IMR-90 (cell line): ENCODE data around the gene ZBTB4. TPM values are rescaled to one million over a fixed set of nuclear protein-coding genes. Genes with fewer than 3 reads are reported as not detected.

Source experiments
- ATAC-seq: fragments of 200-7000 bp; cut with Tn5 transposase; 2 replicates; pipeline ENCODE4 v1.9.1; 2020; ENCODE audit warnings: low read depth, mild to moderate bottlenecking, moderate library complexity
- BruUV-seq: library from RNA; stranded (reverse); fragments of 400-500 nt; replicated peaks from 2 replicates; lab custom pipeline; 2021; lab: Mats Ljungman, UMichigan
- CTCF ChIA-PET: fragments of 300-600 bp; formaldehyde crosslinking; extraction: SDS; loops from one replicate; lab custom pipeline; 2021; ENCODE audit warnings: antibody characterized with exemption; lab: Yijun Ruan, JAX
- POLR2A ChIA-PET: fragments of 300-600 bp; sonication (Branson Sonifier 250); formaldehyde crosslinking; loops from one replicate; lab custom pipeline; 2022; ENCODE audit warnings: antibody characterized with exemption; ENCODE audit not compliant: unreplicated experiment; lab: Charles Lee
- DNase-seq: peaks from one replicate; pipeline ENCODE4 v3.0.0; 2013
- H2AFZ ChIP-seq: replicated peaks from 2 replicates; pipeline ENCODE3; 2013; ENCODE audit warnings: low read length, mild to moderate bottlenecking; ENCODE audit not compliant: poor library complexity
- H2AK5ac ChIP-seq: 2 replicates; pipeline ENCODE4 v1.6.1; 2013; ENCODE audit warnings: low read depth, low read length, inconsistent platforms
- H2AK9ac ChIP-seq: replicated peaks from 2 replicates; pipeline ENCODE3; 2013; ENCODE audit warnings: mild to moderate bottlenecking, low read depth, low read length, moderate library complexity; ENCODE audit not compliant: poor library complexity
- H2BK120ac ChIP-seq: 2 replicates; pipeline ENCODE4 v1.6.1; 2013; ENCODE audit warnings: low read depth, low read length, inconsistent platforms
- H2BK15ac ChIP-seq: 3 replicates; pipeline ENCODE4 v1.6.1; 2013; ENCODE audit warnings: low read depth, low read length, inconsistent platforms
- H2BK20ac ChIP-seq: 2 replicates; pipeline ENCODE4 v1.6.1; 2013; ENCODE audit warnings: low read depth, mild to moderate bottlenecking, inconsistent platforms, low read length, moderate library complexity
- H2BK5ac ChIP-seq: 2 replicates; pipeline ENCODE4 v1.6.1; 2013; ENCODE audit warnings: mild to moderate bottlenecking, low read depth, low read length, inconsistent platforms; ENCODE audit not compliant: poor library complexity, severe bottlenecking
- H3K14ac ChIP-seq: replicated peaks from 2 replicates; pipeline ENCODE4 v1.6.1; 2013; ENCODE audit warnings: low read depth, low read length, inconsistent platforms
- H3K18ac ChIP-seq: 2 replicates; pipeline ENCODE4 v1.6.1; 2013; ENCODE audit warnings: low read depth, low read length, control low read depth
- H3K23ac ChIP-seq: 2 replicates; pipeline ENCODE4 v1.6.1; 2013; ENCODE audit warnings: low read depth, low read length, inconsistent platforms
- H3K27ac ChIP-seq: 2 replicates; pipeline ENCODE4 v1.5.1; 2013; ENCODE audit warnings: mild to moderate bottlenecking, control low read depth, low read length; ENCODE audit not compliant: insufficient read depth
- H3K27me3 ChIP-seq: 2 replicates; pipeline ENCODE4 v1.6.1; 2013; ENCODE audit warnings: low read length; ENCODE audit not compliant: control insufficient read depth, insufficient read depth
- H3K36me3 ChIP-seq: 2 replicates; pipeline ENCODE4 v1.6.1; 2013; ENCODE audit warnings: low read length, mixed read lengths; ENCODE audit not compliant: control insufficient read depth, insufficient read depth
- H3K4ac ChIP-seq: 2 replicates; pipeline ENCODE4 v1.6.1; 2013; ENCODE audit warnings: low read depth, low read length, inconsistent platforms
- H3K4me1 ChIP-seq: 2 replicates; pipeline ENCODE4 v1.6.1; 2013; ENCODE audit warnings: low read length, mixed read lengths; ENCODE audit not compliant: control insufficient read depth, insufficient read depth
- H3K4me2 ChIP-seq: 2 replicates; pipeline ENCODE4 v1.6.1; 2013; ENCODE audit warnings: low read depth, mild to moderate bottlenecking, control low read depth, low read length, moderate library complexity
- H3K4me3 ChIP-seq: 2 replicates; pipeline ENCODE4 v1.5.1; 2013; ENCODE audit warnings: low read depth, mild to moderate bottlenecking, control low read depth, low read length, moderate library complexity; ENCODE audit not compliant: insufficient read depth
- H3K56ac ChIP-seq: 2 replicates; pipeline ENCODE4 v1.6.1; 2013; ENCODE audit warnings: low read length, inconsistent platforms; ENCODE audit not compliant: insufficient read depth; ENCODE audit errors: extremely low read depth
- H3K79me1 ChIP-seq, 2 experiments: 2 replicates each; pipeline ENCODE4 v1.6.1; 2013; ENCODE audit warnings: low read length in 2 of 2, inconsistent platforms in 1 of 2, low read depth in 1 of 2
- H3K9ac ChIP-seq: 2 replicates; pipeline ENCODE4 v1.6.1; 2013; ENCODE audit warnings: low read depth, low read length, control low read depth
- H3K9me1 ChIP-seq: 2 replicates; pipeline ENCODE4 v1.6.1; 2013; ENCODE audit warnings: low read length, inconsistent platforms; ENCODE audit not compliant: insufficient read depth
- H3K9me3 ChIP-seq: 2 replicates; pipeline ENCODE4 v1.6.1; 2013; ENCODE audit warnings: low read length; ENCODE audit not compliant: control insufficient read depth, insufficient read depth
- H4K20me1 ChIP-seq: 2 replicates; pipeline ENCODE4 v1.6.1; 2013; ENCODE audit warnings: low read length, inconsistent platforms; ENCODE audit not compliant: insufficient read depth
- H4K5ac ChIP-seq: 2 replicates; pipeline ENCODE4 v1.6.1; 2013; ENCODE audit warnings: mild to moderate bottlenecking, low read depth, low read length, control low read depth
- H4K8ac ChIP-seq, 2 experiments: 2 replicates each; pipeline ENCODE4 v1.6.1; 2013; ENCODE audit warnings: low read depth in 2 of 2, low read length in 2 of 2, control low read depth in 1 of 2, inconsistent platforms in 1 of 2
- H4K91ac ChIP-seq: 2 replicates; pipeline ENCODE4 v1.6.1; 2013; ENCODE audit warnings: low read depth, low read length, inconsistent platforms; ENCODE audit not compliant: insufficient read depth
- BHLHE40 ChIP-seq: fragments of 150-350 bp; IDR thresholded peaks from 2 replicates; pipeline ENCODE4 v1.6.1; 2016; ENCODE audit warnings: mild to moderate bottlenecking, low read depth, low read length
- CHD1 ChIP-seq: IDR thresholded peaks from 2 replicates; pipeline ENCODE4 v1.6.1; 2012; ENCODE audit warnings: low read depth, low read length, improper control_type of control experiment
- FOS ChIP-seq: fragments of 150-350 bp; IDR thresholded peaks from 2 replicates; pipeline ENCODE4 v1.6.1; 2016; ENCODE audit warnings: low read depth, low read length
- MAFK ChIP-seq: IDR thresholded peaks from 2 replicates; pipeline ENCODE4 v1.6.1; 2012; ENCODE audit warnings: low read depth, low read length, improper control_type of control experiment
- MAZ ChIP-seq: IDR thresholded peaks from 2 replicates; pipeline ENCODE4 v1.6.1; 2012; ENCODE audit warnings: low read depth, mild to moderate bottlenecking, low read length, improper control_type of control experiment, moderate library complexity, borderline replicate concordance
- NFE2L2 ChIP-seq: fragments of 150-350 bp; IDR thresholded peaks from 2 replicates; pipeline ENCODE4 v1.6.1; 2016; ENCODE audit warnings: low read depth, mild to moderate bottlenecking, low read length
- POLR2A ChIP-seq: IDR thresholded peaks from 2 replicates; pipeline ENCODE4 v1.6.1; 2012; ENCODE audit warnings: mild to moderate bottlenecking, low read depth, low read length
- RCOR1 ChIP-seq: IDR thresholded peaks from 2 replicates; pipeline ENCODE4 v1.6.1; 2012; ENCODE audit warnings: mild to moderate bottlenecking, low read length, improper control_type of control experiment; ENCODE audit not compliant: insufficient replicate concordance
- RFX5 ChIP-seq: IDR thresholded peaks from 2 replicates; pipeline ENCODE4 v1.8.0; 2012; ENCODE audit warnings: low read depth, mild to moderate bottlenecking, low read length, moderate library complexity
- USF2 ChIP-seq: fragments of 150-350 bp; IDR thresholded peaks from 2 replicates; pipeline ENCODE4 v1.6.1; 2017; ENCODE audit warnings: mild to moderate bottlenecking, antibody characterized with exemption, low read length, low read depth
- WGBS, 2 experiments: methylation state at CpG; one replicate each; pipeline versions ENCODE4 v1.1.5 to v1.1.7; 2013; ENCODE audit warnings: missing lambda C conversion rate in 2 of 2; ENCODE audit not compliant: insufficient read length in 1 of 2; ENCODE audit errors: extremely low coverage in 2 of 2; 5-methylcytosine and 5-hydroxymethylcytosine counted together
- dilution Hi-C: fragments of 300-500 bp; cut with HindIII; formaldehyde crosslinking; loops from one replicate; pipeline ENCODE4 v1.14.3; 2018; ENCODE audit warnings: low sequenced_read_pairs; ENCODE audit not compliant: unreplicated experiment
- in situ Hi-C: fragments of 300-500 bp; cut with MboI; formaldehyde crosslinking; loops from 3 replicates; pipeline ENCODE4 v1.14.3; 2019; ENCODE audit warnings: low sequenced_read_pairs, inconsistent platforms, mixed read lengths
- intact Hi-C: fragments of 100-400 bp; cut with micrococcal nuclease; formaldehyde crosslinking; loops from 2 replicates; pipeline ENCODE4 v1.10.0; 2022
- polyA plus RNA-seq, 3 experiments: library from polyadenylated mRNA; depleted of rRNA; stranded (reverse); fragments of >200 nt; gene quantifications; 2 replicates each; pipeline ENCODE4 v1.2.3, GENCODE V29; 2012; ENCODE audit warnings: low replicate concordance in 1 of 3
- total RNA-seq: library from RNA; depleted of rRNA; stranded (reverse); fragments of >200 nt; gene quantifications from 2 replicates; pipeline ENCODE4 v1.2.3, GENCODE V29; 2012
- TF ChIP-seq, protein P1 (sequence below): fragments of 150-350 bp; IDR thresholded peaks from 2 replicates; pipeline ENCODE4 v1.6.1; 2016; ENCODE audit warnings: low read depth, mild to moderate bottlenecking, low read length, moderate library complexity, borderline replicate concordance

Gene ZBTB4
- total and polyA plus RNA-seq, 2 of the 4 experiments (the other 2 are of a cell fraction): 6.3 to 20.3 TPM

DNA sequence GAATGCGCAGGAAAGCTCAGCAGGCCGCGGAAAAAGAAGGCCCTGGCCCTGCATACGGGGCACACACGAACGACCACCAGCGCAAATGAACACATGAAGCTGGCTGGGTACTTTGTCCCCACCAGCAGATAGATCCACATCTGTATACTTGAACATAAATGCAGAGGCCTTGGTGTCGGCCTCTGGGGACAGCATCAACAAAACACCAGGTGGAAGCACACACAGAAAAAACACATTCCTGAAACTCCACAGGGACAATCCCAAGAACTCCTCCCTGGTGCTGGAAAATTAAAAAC lies 606 bp upstream of the ZBTB4 start:
- H2BK15ac ChIP-seq: peak overlapping the region; percentile 18; the same call in 2 of the 3 replicates
- peak overlapping the region; percentile 79 for H3K14ac ChIP-seq
- peaks cover 19% of the 10 kb centered on the region for H3K9me1 ChIP-seq
- intact Hi-C loops: loop anchor here (5.0 kb wide), 1 partner anchor 207 kb away; the partner anchor contains the start of genes TP53 and WRAP53
- H3K4ac ChIP-seq: peak overlapping the region; percentile 97
- no peak for DNase-seq
- peaks cover 42% of the 10 kb centered on the region for H4K20me1 ChIP-seq
- BruUV-seq: no TSS peak
- H3K36me3 ChIP-seq: peaks cover 4% of the 10 kb centered on the region; the same call in 1 of the 2 replicates
- peak overlapping the region; percentile 77 for H3K4me2 ChIP-seq
- 20% methylated on average over 2 of the region's 8 CpGs; no CpG with 5 or more reads in 1 of the 2 experiments for WGBS, 2 experiments
- peak overlapping the region; percentile 63 for H4K5ac ChIP-seq
- ATAC-seq: no peak
- H3K4me3 ChIP-seq: peak overlapping the region; percentile 71
- H3K18ac ChIP-seq: peak overlapping the region; percentile 77; the same call in 1 of the 2 replicates
- no peaks in the 10 kb centered on the region for H3K9me3 ChIP-seq
- H4K91ac ChIP-seq: peak overlapping the region; percentile 91
- peak overlapping the region; percentile 83 for H3K23ac ChIP-seq
- H4K8ac ChIP-seq: peak overlapping the region; percentile 60 to 97
- peaks cover 5 to 66% of the 10 kb centered on the region in 2 experiments; a peak in 3 of 4 replicates for H3K79me1 ChIP-seq
- H3K56ac ChIP-seq: peak overlapping the region; percentile 85; the same call in 1 of the 2 replicates
- peak overlapping the region; percentile 61 for H2BK120ac ChIP-seq
- H2BK5ac ChIP-seq: peak overlapping the region; percentile 90
- H3K9ac ChIP-seq: peak overlapping the region; percentile 83
- H2BK20ac ChIP-seq: peak overlapping the region; percentile 6; the same call in 1 of the 2 replicates
- POLR2A ChIA-PET: interaction anchor here (0.5 to 0.6 kb wide), 2 partner anchors 11 to 67 kb away, joined by 4 to 5 read pairs; no protein-coding TSS in a partner anchor
- CTCF ChIA-PET: no interaction called here
- peak overlapping the region; percentile 91 for H2AFZ ChIP-seq
- in situ Hi-C loops: no loop called here
- H2AK9ac ChIP-seq: peak overlapping the region; percentile 95
- H3K27me3 ChIP-seq: no peaks in the 10 kb centered on the region
- dilution Hi-C loops: no loop called here
- peaks cover 26% of the 10 kb centered on the region for H3K4me1 ChIP-seq
- peak overlapping the region; percentile 83 for H3K27ac ChIP-seq
- TF ChIP-seq FOS: no peak
- TF ChIP-seq RFX5: no peak
- no peak for TF ChIP-seq POLR2A
- TF ChIP-seq MAFK: no peak
- no peak for TF ChIP-seq USF2
- no peak for TF ChIP-seq CHD1
- TF ChIP-seq, protein P1, sequence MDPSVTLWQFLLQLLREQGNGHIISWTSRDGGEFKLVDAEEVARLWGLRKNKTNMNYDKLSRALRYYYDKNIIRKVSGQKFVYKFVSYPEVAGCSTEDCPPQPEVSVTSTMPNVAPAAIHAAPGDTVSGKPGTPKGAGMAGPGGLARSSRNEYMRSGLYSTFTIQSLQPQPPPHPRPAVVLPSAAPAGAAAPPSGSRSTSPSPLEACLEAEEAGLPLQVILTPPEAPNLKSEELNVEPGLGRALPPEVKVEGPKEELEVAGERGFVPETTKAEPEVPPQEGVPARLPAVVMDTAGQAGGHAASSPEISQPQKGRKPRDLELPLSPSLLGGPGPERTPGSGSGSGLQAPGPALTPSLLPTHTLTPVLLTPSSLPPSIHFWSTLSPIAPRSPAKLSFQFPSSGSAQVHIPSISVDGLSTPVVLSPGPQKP: no peak
- no peak for TF ChIP-seq BHLHE40
- no peak for TF ChIP-seq NFE2L2
- no peak for TF ChIP-seq RCOR1
- TF ChIP-seq MAZ: no peak
- peak overlapping the region; percentile 85 for H2AK5ac ChIP-seq
